ENCODE results near the gene NFU1.

DNA sequence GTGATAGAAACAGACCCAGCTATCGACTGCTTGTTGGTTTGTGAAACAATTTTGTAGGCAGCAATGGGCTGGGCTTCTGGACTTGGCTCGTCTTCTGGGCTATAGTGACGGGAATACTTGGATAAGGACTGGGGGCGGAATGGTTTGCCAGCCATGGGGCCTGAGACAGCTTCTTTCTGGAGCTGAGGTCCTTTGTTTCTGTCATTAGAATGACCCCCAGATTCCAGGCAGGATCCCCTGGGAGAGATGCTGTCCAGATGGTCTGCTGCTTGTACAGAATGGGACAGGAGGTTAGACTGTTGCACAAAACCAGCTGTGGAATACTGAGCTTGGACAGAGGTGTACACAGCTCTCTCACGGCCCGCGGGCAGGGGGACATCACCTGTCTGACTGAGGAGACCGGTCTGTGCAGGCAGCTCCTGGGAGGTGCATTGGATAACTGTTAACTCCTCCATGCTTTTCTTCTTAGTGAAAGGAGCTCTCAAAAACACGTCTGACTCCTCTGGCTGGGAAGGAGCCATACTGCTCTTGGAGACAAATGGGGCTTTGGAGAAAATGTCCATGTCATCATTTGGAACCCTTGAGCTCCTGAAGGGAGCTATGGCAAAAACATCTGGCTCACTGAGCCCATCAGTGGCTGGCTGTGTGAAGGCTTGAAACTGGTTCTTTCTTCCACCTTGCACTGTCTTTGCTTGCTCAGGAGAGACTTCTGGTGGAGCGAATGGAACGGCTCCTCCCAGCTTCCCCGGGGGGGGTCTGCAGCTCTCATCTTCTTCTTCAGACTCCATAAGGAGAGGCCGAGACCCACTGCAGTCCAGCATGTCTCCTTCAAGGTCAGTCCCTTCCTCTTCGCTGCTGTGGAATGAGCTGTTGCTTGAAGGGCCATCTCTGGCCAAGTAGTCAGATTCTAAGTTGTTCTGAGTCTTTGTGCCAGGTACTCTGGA is 28.6 kb upstream of the NFU1 start:
- TF ChIP-seq ZNF76 (tag by site-specific recombination; IDR thresholded peaks at IDR 0.05; ENCODE audit: borderline replicate concordance, low read depth) (no peak), ZNF274 (IDR thresholded peaks at IDR 0.05; ENCODE audit: low read length) (no peak), ZNF274 (tag by site-specific recombination; IDR thresholded peaks at IDR 0.05; ENCODE audit: borderline replicate concordance) (no peak), RBAK (tag by site-specific recombination; IDR thresholded peaks at IDR 0.05) (no peak), ZNF23 (tag by site-specific recombination; IDR thresholded peaks at IDR 0.05; ENCODE audit: borderline replicate concordance) (no peak), MYNN (tag by site-specific recombination; IDR thresholded peaks at IDR 0.05; ENCODE audit: borderline replicate concordance) (no peak), ZNF792 (tag by site-specific recombination; IDR thresholded peaks at IDR 0.05) (no peak), ZNF791 (tag by site-specific recombination; IDR thresholded peaks at IDR 0.05) (no peak)
- TF ChIP-seq, protein P1, sequence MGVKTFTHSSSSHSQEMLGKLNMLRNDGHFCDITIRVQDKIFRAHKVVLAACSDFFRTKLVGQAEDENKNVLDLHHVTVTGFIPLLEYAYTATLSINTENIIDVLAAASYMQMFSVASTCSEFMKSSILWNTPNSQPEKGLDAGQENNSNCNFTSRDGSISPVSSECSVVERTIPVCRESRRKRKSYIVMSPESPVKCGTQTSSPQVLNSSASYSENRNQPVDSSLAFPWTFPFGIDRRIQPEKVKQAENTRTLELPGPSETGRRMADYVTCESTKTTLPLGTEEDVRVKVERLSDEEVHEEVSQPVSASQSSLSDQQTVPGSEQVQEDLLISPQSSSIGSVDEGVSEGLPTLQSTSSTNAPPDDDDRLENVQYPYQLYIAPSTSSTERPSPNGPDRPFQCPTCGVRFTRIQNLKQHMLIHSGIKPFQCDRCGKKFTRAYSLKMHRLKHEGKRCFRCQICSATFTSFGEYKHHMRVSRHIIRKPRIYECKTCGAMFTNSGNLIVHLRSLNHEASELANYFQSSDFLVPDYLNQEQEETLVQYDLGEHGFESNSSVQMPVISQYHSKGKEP (tag by site-specific recombination; IDR thresholded peaks at IDR 0.05): no peak
- TF ChIP-seq, protein P2, sequence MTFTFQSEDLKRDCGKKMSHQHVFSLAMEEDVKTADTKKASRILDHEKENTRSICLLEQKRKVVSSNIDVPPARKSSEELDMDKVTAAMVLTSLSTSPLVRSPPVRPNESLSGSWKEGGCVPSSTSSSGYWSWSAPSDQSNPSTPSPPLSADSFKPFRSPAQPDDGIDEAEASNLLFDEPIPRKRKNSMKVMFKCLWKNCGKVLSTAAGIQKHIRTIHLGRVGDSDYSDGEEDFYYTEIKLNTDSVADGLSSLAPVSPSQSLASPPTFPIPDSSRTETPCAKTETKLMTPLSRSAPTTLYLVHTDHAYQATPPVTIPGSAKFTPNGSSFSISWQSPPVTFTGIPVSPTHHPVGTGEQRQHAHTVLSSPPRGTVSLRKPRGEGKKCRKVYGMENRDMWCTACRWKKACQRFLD (tag by site-specific recombination; IDR thresholded peaks at IDR 0.05): no peak
